ENCODE data around the gene ANKRD23. TPM values are rescaled to one million over a fixed set of nuclear protein-coding genes. Genes with fewer than 3 reads are reported as not detected.

Gene ANKRD23
- total RNA-seq, 4 donors from 2014 or later = 7.4 to 14.0 (median 8.9) TPM

GRCh38 chr2:96824079-96824870 is 19.5 kb downstream of the ANKRD23 start:
- no peak for DNase-seq
- Histone ChIP-seq H3K27me3 (no peaks in the 10 kb centered on the region), H3K27ac (no peak overlapping the region), H3K4me1 (peaks cover 4 to 39% (median 9%) of the 10 kb centered on the region in 4 donors), H3K9me3 (no peaks in the 10 kb centered on the region), H3K36me3 (peaks cover 0 to 64% (median 0%) of the 10 kb centered on the region in 3 donors), H3K4me3 (no peak overlapping the region)
- TF ChIP-seq POLR2A (IDR thresholded peaks at IDR 0.05) (no peak), CTCF (IDR thresholded peaks at IDR 0.05) (no peak)

- Histone ChIP-seq H3K27me3 (no peaks in the 10 kb centered on the region), H3K27ac (no peak overlapping the region), H3K9me3 (no peaks in the 10 kb centered on the region), H3K4me1 (peaks cover 8 to 50% (median 18%) of the 10 kb centered on the region in 4 donors), H3K4me3 (no peak overlapping the region), H3K36me3 (peaks cover 0 to 53% (median 0%) of the 10 kb centered on the region in 3 donors)
- DNase-seq = no peak
- no peak for TF ChIP-seq CTCF (IDR thresholded peaks at IDR 0.05)
- TF ChIP-seq POLR2A (IDR thresholded peaks at IDR 0.05) = no peak
Measured at GRCh38 chr2:96823198-96823597, 20.6 kb downstream of the ANKRD23 start.

GRCh38 chr2:96822786-96823185 is 21.0 kb downstream of the ANKRD23 start:
- no peaks in the 10 kb centered on the region for H3K27me3 ChIP-seq
- no peak overlapping the region for H3K4me3 ChIP-seq
- H3K9me3 ChIP-seq = no peaks in the 10 kb centered on the region
- DNase-seq = no peak
- TF ChIP-seq CTCF (IDR thresholded peaks at IDR 0.05) (no peak), POLR2A (IDR thresholded peaks at IDR 0.05) (no peak)
- peaks cover 8 to 54% (median 21%) of the 10 kb centered on the region in 4 donors for H3K4me1 ChIP-seq
- H3K27ac ChIP-seq = no peak overlapping the region
- H3K36me3 ChIP-seq = peaks cover 0 to 49% (median 0%) of the 10 kb centered on the region in 3 donors

GRCh38 chr2:96821113-96821675 is 22.6 kb downstream of the ANKRD23 start:
- H3K36me3 ChIP-seq = peaks cover 0 to 33% (median 0%) of the 10 kb centered on the region in 3 donors
- DNase-seq = no peak
- no peak for TF ChIP-seq POLR2A (IDR thresholded peaks at IDR 0.05)
- TF ChIP-seq CTCF (IDR thresholded peaks at IDR 0.05) = no peak
- no peaks in the 10 kb centered on the region for H3K9me3 ChIP-seq
- H3K27ac ChIP-seq = peak overlapping the region in 2 of 4 donors; percentile 28 to 42
- peaks cover 8 to 62% (median 29%) of the 10 kb centered on the region in 4 donors for H3K4me1 ChIP-seq
- H3K27me3 ChIP-seq = no peaks in the 10 kb centered on the region
- no peak overlapping the region for H3K4me3 ChIP-seq

- peaks cover 8 to 66% (median 31%) of the 10 kb centered on the region in 4 donors for H3K4me1 ChIP-seq
Measured at GRCh38 chr2:96819876-96820511, 23.8 kb downstream of the ANKRD23 start.

More at GRCh38 chr2:96819876-96820511, 23.8 kb downstream of the ANKRD23 start:
- no peaks in the 10 kb centered on the region for H3K9me3 ChIP-seq
- peak overlapping the region in 2 of 4 donors; percentile 26 to 66 for H3K27ac ChIP-seq
- H3K36me3 ChIP-seq = peaks cover 0 to 21% (median 0%) of the 10 kb centered on the region in 3 donors
- peak overlapping the region in 2 of 4 donors; percentile 2 to 15 for H3K4me3 ChIP-seq
- H3K27me3 ChIP-seq = no peaks in the 10 kb centered on the region
- no peak for TF ChIP-seq POLR2A (IDR thresholded peaks at IDR 0.05)
- TF ChIP-seq CTCF (IDR thresholded peaks at IDR 0.05) = no peak
- no peak for DNase-seq
